HG03521 (cell line): ENCODE measurements around the gene TMEM63B.
"Not testable (repeated sequence)": the region's sequence is repeated elsewhere in the genome, so short reads cannot be mapped to it uniquely, and the experiment has no call there.

Experiments used
- ATAC-seq: cut with Tn5 transposase; IDR thresholded peaks from one replicate; pipeline ENCODE4 v1.9.1; 2021; ENCODE audit warnings: mild to moderate bottlenecking, moderate library complexity; ENCODE audit not compliant: unreplicated experiment

Gene TMEM63B

DNA sequence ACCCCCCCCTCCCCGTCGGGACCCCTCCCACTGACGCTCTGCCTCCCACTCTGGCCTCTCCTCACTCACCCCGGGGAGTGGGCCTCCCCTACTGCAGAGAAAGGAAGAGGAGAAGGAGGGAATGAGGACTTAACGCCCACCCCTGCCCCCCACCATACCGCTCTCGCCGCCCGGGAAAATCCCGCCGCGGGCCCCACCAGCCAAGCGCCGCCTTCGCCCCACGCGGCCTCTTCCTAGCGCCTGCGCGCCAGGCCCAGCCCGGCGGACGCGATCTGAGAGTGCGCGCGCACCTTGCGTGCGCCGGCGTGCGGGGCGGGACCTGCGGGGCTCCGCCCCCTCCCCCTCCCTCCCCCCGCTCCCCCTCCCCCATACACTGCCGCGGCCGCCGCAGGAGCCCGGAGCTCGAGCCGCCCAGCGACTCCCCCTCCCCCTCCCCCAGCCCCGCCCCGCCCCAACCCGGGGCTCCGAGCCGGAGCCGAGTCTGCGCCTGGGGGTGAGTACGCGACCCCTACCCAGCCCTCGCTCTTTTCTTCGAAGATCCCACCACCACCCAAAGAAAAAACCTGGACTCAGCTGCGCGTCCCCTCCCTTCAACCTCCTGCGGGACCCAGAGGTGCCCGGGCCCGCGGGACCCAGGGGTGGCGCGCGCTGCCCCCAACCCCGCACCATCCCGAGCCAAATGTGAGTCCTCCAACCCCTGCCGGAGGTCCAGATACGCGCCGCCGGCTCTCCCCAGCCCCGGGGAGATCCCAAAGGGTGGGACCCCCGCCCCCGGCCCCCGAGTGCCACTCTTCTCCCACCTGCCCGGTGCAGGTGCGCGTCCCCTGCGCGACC lies at the start of gene TMEM63B, which contains the start of gene MRPL14:
Gene TMEM63B (plus strand): TSS at position 369 of the 834 bp plus-strand sequence. CDS start 7,031 bp downstream, outside the sequence.
Gene MRPL14 (minus strand): TSS at position 267 of the 834 bp plus-strand sequence. CDS start 10,841 bp downstream, outside the sequence.
- peak; percentile 68 for ATAC-seq

- ATAC-seq = no peak
Measured at GRCh38 chr6:44078219-44078826, 49.0 kb upstream of the TMEM63B start.

- no peak for ATAC-seq
Measured at GRCh38 chr6:44078827-44079671, 48.3 kb upstream of the TMEM63B start.

- ATAC-seq = no peak
Measured at GRCh38 chr6:44079672-44080071, 47.7 kb upstream of the TMEM63B start.

DNA sequence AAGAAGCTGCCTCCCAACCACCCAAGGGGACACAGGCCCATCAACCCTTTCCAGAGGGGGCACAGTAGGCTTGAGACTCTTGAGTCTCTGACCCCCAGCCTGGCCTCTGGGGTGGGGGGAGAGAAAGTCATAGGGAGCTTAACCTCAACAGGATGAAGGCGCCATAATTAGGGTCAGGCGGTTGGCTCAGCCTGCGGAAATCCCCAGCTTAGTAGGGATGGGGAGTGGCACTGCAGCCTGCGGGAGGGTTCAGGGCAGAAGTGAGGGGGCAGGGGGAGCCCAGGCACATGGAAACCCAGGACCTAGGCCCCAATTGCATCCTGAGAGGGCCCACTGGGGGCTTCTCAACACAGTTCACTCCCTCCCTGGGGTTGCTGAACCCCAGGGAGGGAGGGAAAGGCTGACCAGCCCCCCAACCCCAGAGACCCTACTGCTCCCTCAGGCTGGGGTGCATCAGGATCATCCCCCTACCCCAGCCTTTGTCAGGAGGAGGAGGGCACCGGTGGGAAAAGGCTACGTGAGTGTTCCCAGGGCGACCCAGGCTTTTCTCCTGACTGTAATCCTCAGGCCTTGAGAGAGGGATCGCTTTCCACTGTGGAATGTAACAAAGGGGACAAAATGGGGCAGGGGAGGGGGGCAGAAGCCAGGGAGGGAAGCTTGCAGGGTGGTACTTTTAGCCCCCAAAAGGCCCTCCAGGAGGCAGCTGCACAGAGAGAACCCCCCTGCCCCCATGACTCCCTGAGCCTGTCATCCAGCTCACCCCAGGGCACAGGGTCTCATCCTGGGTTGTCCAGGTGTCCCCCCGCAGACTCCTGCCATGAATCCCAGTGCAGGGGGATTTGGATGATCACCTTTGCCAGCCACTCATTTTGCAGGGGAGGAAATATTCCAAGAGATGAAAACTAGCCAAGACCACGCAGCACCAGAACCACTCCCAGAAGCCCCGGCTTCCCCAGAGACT lies 46.5 kb upstream of the TMEM63B start:
- no peak for ATAC-seq

- ATAC-seq = no peak
Measured at GRCh38 chr6:44081753-44082152, 45.6 kb upstream of the TMEM63B start.

GRCh38 chr6:44082872-44083321 lies 44.5 kb upstream of the TMEM63B start:
- no peak for ATAC-seq

DNA sequence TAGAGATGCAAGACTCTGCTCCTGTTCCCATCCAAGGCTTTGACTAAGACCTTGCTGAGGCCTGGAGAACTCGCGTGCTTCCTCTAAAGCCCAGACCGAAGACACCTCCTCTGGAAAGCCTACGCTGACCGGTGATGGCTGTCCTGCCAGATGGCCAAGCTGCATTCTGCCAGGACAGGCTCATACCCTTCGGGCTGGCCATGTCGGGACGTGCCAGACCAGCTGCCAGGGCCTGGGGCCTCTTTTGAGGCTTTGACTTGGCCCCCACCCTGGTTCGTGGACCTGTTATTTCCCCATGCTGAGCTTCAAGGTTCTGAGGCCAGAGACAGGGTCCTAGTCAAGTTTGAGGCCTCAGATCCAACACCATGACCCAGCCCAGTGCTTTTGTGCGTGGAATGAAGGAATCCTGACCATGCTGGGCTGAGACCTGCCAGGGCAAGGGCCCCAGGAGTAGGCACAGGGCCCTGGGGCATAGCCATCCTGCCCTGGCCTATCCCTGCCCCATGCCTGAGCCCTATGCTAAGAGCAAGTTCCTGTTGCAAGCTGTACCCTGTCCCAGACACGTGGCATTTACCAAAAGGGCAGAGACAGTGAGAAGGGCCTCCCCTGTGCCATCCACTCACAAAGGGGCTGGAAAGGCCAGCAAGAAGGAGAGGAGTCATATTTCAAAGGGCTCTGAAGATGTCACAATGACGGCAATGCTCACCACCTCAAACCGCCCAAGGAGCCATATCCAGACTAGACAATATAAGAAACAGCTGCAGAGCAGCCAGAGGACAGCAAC lies 42.9 kb upstream of the TMEM63B start:
- ATAC-seq = no peak

- no peak for ATAC-seq
Measured at GRCh38 chr6:44085219-44085618, 42.1 kb upstream of the TMEM63B start.

DNA sequence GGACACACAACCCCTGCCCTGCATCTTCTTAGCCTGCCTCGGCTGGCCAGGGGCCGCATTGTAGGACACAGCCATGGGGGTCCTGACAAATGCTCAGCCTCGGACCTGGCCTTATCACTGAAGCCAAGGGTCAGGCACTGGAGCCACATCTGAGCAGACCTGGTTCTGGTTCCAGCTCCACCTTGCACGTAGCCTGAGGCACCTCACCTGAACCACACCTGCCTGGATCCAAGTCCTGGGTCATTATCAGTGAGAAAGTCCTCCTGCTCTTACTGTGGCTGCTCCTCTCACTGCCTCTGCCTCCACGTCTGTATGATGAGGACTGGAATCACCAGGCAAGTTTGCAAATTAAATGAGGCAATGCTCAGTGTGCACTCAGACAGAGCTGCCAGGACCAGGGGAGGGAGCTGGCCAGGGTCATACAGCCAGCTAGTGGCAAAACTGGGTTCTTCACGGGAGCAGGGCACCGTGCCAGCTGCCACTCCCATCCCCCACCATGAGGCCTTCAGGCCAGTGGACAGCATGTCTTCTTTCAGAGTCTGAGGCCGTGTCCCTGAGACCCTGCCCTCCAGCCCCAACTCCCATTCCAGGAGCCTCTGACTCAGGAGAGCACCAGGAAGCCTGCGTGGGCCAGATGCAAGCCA lies 40.3 kb upstream of the TMEM63B start:
- ATAC-seq = no peak

GRCh38 chr6:44087623-44088022 lies 39.7 kb upstream of the TMEM63B start:
- no peak for ATAC-seq

DNA sequence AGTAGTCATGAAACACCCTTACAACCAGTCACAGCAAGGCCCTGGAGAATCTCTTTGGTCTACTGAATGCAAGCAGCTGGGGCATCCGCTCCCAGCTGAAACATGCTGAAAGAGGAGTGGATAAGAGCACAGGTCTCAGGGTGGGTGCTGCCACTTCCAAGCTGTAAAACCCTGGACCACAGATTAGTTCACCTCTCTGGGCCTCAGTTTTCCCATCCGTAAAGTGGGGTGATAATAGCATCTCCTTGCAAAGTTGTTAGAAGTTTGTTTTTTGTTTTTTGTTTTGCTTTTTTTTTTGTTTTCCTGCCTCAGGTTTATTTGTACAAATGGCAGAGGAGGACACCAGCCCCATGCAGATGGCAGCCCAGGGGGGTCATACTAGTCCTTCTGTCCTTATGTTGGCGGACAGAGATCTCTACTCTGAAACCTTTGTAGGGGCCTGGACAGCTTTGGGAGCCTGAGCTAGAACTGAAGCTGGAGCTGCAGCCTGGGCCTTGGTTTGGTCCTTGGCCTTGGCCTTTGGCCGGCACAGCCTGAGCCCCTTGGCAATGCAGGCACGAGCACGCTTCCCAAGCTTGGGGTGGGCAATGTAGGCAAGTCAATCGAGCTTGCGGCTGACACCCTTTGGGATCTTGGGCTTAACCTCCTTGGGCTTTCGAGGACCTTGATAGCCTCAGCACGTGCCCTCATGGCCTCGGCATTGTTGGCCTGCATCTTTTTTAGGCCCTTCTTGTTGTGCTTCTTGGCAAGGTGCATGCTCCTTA lies 38.3 kb upstream of the TMEM63B start:
- no peak for ATAC-seq

DNA sequence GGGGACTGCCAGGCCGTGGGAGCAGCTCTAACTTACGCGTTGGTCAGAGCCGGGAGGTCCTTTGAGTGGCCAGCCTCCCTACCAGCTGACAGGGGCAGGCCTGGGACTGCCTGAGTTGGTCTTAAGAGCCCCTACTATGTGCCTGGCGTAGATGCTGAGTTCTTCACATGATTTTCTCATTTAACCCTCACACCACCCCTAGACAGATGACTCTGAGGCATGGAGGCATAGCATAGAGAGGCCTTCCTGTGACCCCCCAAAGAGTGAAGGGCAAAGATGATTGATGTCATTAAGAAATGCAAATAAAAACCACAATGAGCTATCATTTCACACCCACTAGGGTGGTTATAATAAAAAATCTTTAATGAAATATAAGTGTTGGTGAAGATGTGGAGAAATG lies 36.9 kb upstream of the TMEM63B start:
- ATAC-seq = no peak

DNA sequence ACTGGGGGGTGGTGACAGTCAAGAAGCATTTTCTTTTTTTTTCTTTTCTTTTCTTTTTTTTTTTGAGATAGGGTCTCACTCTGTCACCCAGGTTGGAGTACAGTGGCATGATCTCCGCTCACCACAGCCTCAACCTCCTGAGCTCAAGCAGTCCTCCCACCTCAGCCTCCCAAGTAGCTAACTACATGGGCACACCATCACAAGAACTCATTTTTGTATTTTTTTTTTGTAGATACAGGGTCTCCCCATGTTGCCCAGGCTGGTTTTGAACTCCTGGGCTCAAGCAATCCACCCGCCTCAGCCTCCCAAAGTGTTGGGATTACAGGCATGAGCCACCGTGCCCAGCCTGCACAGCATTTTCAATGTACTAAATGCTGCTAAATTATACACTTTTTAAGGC lies 36.0 kb upstream of the TMEM63B start:
- ATAC-seq = not testable (repeated sequence)

DNA sequence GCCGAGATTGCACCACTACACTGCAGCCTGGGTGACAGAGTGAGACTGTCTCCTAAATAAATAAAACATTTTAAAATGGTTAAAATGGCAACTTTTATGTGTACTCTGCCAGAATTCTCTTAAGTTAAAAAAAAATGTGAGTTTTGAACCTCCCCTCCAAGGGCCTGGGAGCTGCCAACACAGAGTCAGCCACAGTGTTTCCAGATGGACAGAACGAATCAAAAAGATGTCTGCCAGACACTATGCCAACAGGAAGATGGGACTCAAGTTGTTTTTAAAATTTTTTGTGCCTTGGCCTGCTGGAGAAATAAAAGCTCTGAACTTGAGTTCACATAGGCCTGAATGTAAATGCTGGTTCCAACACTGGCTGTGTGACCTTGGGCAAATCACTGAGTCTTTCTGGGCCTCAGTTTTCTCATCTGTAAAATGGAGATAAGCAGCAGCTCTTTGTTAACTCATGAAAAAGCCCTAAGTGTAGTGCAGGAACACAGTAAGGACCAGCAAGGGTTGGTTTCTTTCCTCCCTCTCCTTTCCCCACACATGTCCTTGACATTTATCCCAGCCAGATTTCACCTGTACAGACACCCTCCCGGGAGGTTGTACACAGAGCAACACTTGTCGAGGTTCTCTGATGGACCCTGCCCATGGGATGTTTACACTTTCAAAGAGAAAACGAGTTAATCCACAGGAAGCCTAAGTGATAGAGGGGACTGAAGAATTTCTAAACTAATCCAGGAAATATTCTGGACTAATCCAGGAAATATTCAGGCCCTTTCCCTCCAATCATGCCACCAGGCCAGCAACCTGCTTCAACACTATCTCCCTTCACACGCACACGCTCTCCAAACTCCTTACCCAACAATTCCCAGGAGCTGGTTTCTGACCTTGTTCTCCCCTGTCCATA lies 35.1 kb upstream of the TMEM63B start:
- ATAC-seq = no peak

DNA sequence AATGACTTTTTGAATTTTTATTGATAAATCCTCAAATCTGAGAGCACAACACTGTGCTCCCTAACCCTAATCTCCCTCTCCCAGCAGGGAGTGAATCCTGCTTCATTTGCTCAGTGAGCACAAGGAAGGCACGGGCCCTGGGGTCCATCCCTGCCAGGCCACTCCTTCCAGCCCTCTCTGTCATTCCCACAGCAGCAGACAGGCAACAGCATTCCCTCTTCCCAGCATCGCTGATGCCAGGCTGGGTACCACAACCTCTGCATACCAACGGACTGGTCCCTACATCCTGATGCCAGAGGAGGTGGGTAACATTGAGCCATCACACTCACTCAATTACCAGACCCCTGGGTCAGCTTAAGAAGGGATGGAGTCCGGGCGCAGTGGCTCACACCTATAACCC lies 34.3 kb upstream of the TMEM63B start:
- no peak for ATAC-seq

- ATAC-seq = no peak
Measured at GRCh38 chr6:44093750-44094402, 33.5 kb upstream of the TMEM63B start.
